ENCODE measurements around the gene BTRC. TPM values are rescaled to one million over a fixed set of nuclear protein-coding genes. Genes with fewer than 3 reads are reported as not detected.

BTRC gene
- total and polyA plus RNA-seq, 10 of the 15 experiments (the other 5 are each of a cell fraction or from before 2014, with no cell fraction given): 2.2 to 18.6 (median 8.6) TPM

- FAIRE-seq (no peak), ATAC-seq (no peak), DNase-seq (ENCODE audit: low read depth, low spot score) (no peak)
- Histone ChIP-seq H3K4me2 (ENCODE audit: control insufficient read depth, insufficient read depth) (no peak overlapping the region), H3K4me1 (ENCODE audit: control insufficient read depth, insufficient read depth, low read length) (no peaks in the 10 kb centered on the region), H3K9ac (ENCODE audit: control insufficient read depth, insufficient read depth, low read length) (no peak overlapping the region), H3K27me3 (replicated peaks in 1 of 2; ENCODE audit: control insufficient read depth in 2 of 2, insufficient read depth in 2 of 2, low read length in 1 of 2) (peaks cover 0 to 1% of the 10 kb centered on the region in 2 experiments; a peak in 2 of 4 replicates), H3K27ac (ENCODE audit: control insufficient read depth, insufficient read depth) (no peak overlapping the region), H2AFZ (ENCODE audit: control insufficient read depth, low read depth, low read length) (no peak overlapping the region), H3K79me2 (ENCODE audit: control insufficient read depth, insufficient read depth, low read length) (no peaks in the 10 kb centered on the region), H3K36me3 (ENCODE audit: control insufficient read depth in 2 of 2, insufficient read depth in 2 of 2, low read length in 1 of 2) (no peaks in the 10 kb centered on the region), H3K4me3 (no peak overlapping the region), H4K20me1 (ENCODE audit: control insufficient read depth, insufficient read depth) (no peaks in the 10 kb centered on the region), H3K9me3 (replicated peaks; ENCODE audit: control insufficient read depth, insufficient read depth, low read length) (no peaks in the 10 kb centered on the region)
- RAD21 ChIA-PET (ENCODE audit: unreplicated experiment): no interaction called here
- POLR2A ChIA-PET: no interaction called here
- 28% methylated on average over 4 of the region's 4 CpGs for WGBS (ENCODE audit: insufficient coverage, insufficient replicate concordance, low lambda C conversion rate, missing lambda C conversion rate)
- SMC1A ChIA-PET (ENCODE audit: uncharacterized antibody, unreplicated experiment): no interaction called here
- intact Hi-C loops (cut with micrococcal nuclease; ENCODE audit: unreplicated experiment) (no loop called here), in situ Hi-C loops (cut with MboI) (no loop called here)
- BruUV-seq (replicated peaks): no TSS peak
- CTCF ChIA-PET: interaction anchor here (1.2 kb wide), 1 partner anchor 50 kb away, joined by 3 read pairs; no protein-coding TSS in a partner anchor
- TF ChIP-seq ZBED1 (IDR thresholded peaks at IDR 0.05; ENCODE audit: borderline replicate concordance): no peak
- TF ChIP-seq PRDM15 (CRISPR knock-in tag; IDR thresholded peaks at IDR 0.05): no peak
- no peak for TF ChIP-seq ZBTB40 (IDR thresholded peaks at IDR 0.05; ENCODE audit: borderline replicate concordance)
- no peak for TF ChIP-seq ZNF274 (IDR thresholded peaks at IDR 0.05; ENCODE audit: insufficient read depth, insufficient read length)
- no peak for TF ChIP-seq NKRF (conservative IDR thresholded peaks at IDR 0.05)
- no peak for TF ChIP-seq MAX (IDR thresholded peaks at IDR 0.05; ENCODE audit: low read depth, low read length)
- no peak for TF ChIP-seq ZZZ3 (IDR thresholded peaks at IDR 0.05; ENCODE audit: control insufficient read depth, insufficient read length, low read depth)
- TF ChIP-seq PKNOX1 (IDR thresholded peaks at IDR 0.05): no peak
- no peak for TF ChIP-seq BCLAF1 (IDR thresholded peaks at IDR 0.05)
These were observed 32.9 kb upstream of the BTRC start for GRCh38 chr10:101321073-101321472.

Data from GM12878 (cell line).